CD4-positive, CD25-positive, alpha-beta regulatory T cell (primary cell): ENCODE data around the gene CCSER1. TPM values are rescaled to one million over a fixed set of nuclear protein-coding genes. Genes with fewer than 3 reads are reported as not detected.

Experiments used
- ATAC-seq, 2 donors: fragments of 150-1000 bp; cut with Tn5 transposase; one replicate each; pipeline ENCODE4 v1.10.0; 2021; ENCODE audit warnings: low read depth in 2 of 2, moderate number of reproducible peaks in 2 of 2, moderate library complexity in 1 of 2
- DNase-seq, 3 donors: peaks; one replicate each; pipeline versions ENCODE4 v3.0.0 to v3.0.0-alpha.2; 2012 to 2022; ENCODE audit warnings: mixed read lengths in 1 of 3
- H3K27ac ChIP-seq: one replicate; pipeline ENCODE4 v1.7.0; 2013; ENCODE audit warnings: mild to moderate bottlenecking, low read length; ENCODE audit not compliant: insufficient read depth, poor library complexity, severe bottlenecking
- H3K27me3 ChIP-seq: one replicate; pipeline ENCODE4 v1.7.0; 2013; ENCODE audit warnings: low read length; ENCODE audit not compliant: control insufficient read depth, insufficient read depth
- H3K36me3 ChIP-seq: one replicate; pipeline ENCODE4 v1.7.0; 2013; ENCODE audit warnings: mild to moderate bottlenecking, low read length, moderate library complexity; ENCODE audit not compliant: control insufficient read depth, insufficient read depth
- H3K4me1 ChIP-seq: 2 replicates; pipeline ENCODE4 v1.7.0; 2013; ENCODE audit warnings: mild to moderate bottlenecking, low read length; ENCODE audit not compliant: insufficient read depth, control insufficient read depth, poor library complexity, severe bottlenecking
- H3K4me3 ChIP-seq: one replicate; pipeline ENCODE4 v1.7.0; 2013; ENCODE audit warnings: low read depth, mild to moderate bottlenecking, low read length, moderate library complexity
- H3K9me3 ChIP-seq, 2 experiments: 1 replicate in 1 of 2; 2 replicates in 1 of 2; pipeline ENCODE4 v1.7.0; 2013; ENCODE audit warnings: low read length in 2 of 2, mild to moderate bottlenecking in 1 of 2, moderate library complexity in 1 of 2; ENCODE audit not compliant: control insufficient read depth in 2 of 2
- H3K27ac Mint-ChIP-seq, 3 donors: one replicate each; pipeline ENCODE4 v1.8.0; 2020 to 2022; ENCODE audit warnings: mild to moderate bottlenecking in 3 of 3, mixed read lengths in 3 of 3, moderate library complexity in 2 of 3
- H3K27me3 Mint-ChIP-seq: one replicate; pipeline ENCODE4 v1.8.0; 2022; ENCODE audit warnings: mild to moderate bottlenecking, mixed read lengths
- H3K36me3 Mint-ChIP-seq: one replicate; pipeline ENCODE4 v1.8.0; 2020; ENCODE audit warnings: mixed read lengths
- H3K4me1 Mint-ChIP-seq, 4 donors: one replicate each; pipeline ENCODE4 v1.8.0; 2020 to 2022; ENCODE audit warnings: mixed read lengths in 4 of 4, mild to moderate bottlenecking in 1 of 4
- H3K4me3 Mint-ChIP-seq, 4 donors: one replicate each; pipeline ENCODE4 v1.8.0; 2020 to 2022; ENCODE audit warnings: mild to moderate bottlenecking in 4 of 4, mixed read lengths in 4 of 4, moderate library complexity in 3 of 4
- H3K9me3 Mint-ChIP-seq, 7 donors: one replicate each; pipeline ENCODE4 v1.8.0; 2020 to 2022; ENCODE audit warnings: mixed read lengths in 7 of 7, mild to moderate bottlenecking in 3 of 7, moderate library complexity in 2 of 7
- polyA plus RNA-seq, 4 donors: library from polyadenylated mRNA; unstranded; fragments of 300-500 nt; fragmentation: Illumina TruSeq; gene quantifications; one replicate each; pipeline ENCODE4 v1.2.3, GENCODE V29; 2021
- total RNA-seq: library from RNA; stranded (reverse); gene quantifications from one replicate; pipeline ENCODE4 v1.2.3, GENCODE V29; 2022

The CCSER1 gene
- total and polyA plus RNA-seq, 5 donors from 2014 or later = 0.20 to 0.60 TPM; not detected in 3

- no peaks in the 10 kb centered on the region for H3K4me1 ChIP-seq
- H3K9me3 ChIP-seq = no peaks in the 10 kb centered on the region
- H3K9me3 Mint-ChIP-seq = peaks cover 0 to 12% (median 6%) of the 10 kb centered on the region in 7 donors
- H3K4me3 ChIP-seq = no peak overlapping the region
- H3K27ac ChIP-seq = no peak overlapping the region
- no peak for ATAC-seq
- DNase-seq = no peak
- H3K4me3 Mint-ChIP-seq = no peak overlapping the region
- H3K36me3 Mint-ChIP-seq = no peaks in the 10 kb centered on the region
- no peaks in the 10 kb centered on the region for H3K36me3 ChIP-seq
- no peak overlapping the region for H3K27ac Mint-ChIP-seq
- no peaks in the 10 kb centered on the region for H3K4me1 Mint-ChIP-seq
- no peaks in the 10 kb centered on the region for H3K27me3 ChIP-seq
- no peaks in the 10 kb centered on the region for H3K27me3 Mint-ChIP-seq
Observed at GRCh38 chr4:91288702-91289311, 1161.6 kb downstream of the CCSER1 start.

DNA sequence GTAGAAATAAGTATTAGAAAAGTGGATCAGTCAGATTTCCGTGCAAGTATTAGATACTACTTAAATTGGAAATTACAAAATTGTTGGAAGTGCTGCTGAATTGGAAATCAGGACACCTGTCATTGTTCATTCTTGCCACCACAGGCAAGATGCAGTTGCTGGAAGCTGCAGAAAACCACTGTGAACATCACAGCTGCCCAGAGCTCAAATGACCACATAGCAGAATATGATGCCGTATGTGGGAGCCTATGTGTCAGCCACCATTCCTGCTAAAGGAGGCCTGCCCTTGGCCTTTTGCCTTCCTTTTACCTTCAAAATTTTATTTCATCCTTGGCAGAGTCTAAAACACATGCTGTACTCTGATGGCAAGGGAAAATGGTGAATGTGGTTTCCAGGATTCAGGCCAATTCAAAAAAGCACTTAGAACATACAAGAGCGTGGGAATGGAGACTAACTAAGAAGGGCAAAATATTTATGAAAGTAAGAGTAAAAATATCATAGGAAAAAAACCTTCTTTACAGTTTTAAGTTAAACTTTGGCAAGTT is 1171.0 kb downstream of the CCSER1 start:
- Histone ChIP-seq H3K27me3 (no peaks in the 10 kb centered on the region), H3K27ac (no peak overlapping the region), H3K4me3 (no peak overlapping the region), H3K36me3 (no peaks in the 10 kb centered on the region), H3K4me1 (no peaks in the 10 kb centered on the region), H3K9me3 (no peaks in the 10 kb centered on the region)
- Mint-ChIP-seq H3K4me3 (no peak overlapping the region), H3K9me3 (peaks cover 2 to 9% (median 3%) of the 10 kb centered on the region in 7 donors), H3K27me3 (no peaks in the 10 kb centered on the region), H3K27ac (no peak overlapping the region), H3K36me3 (no peaks in the 10 kb centered on the region), H3K4me1 (no peaks in the 10 kb centered on the region)
- DNase-seq = no peak
- ATAC-seq = no peak

GRCh38 chr4:91298824-91299223 is 1171.6 kb downstream of the CCSER1 start:
- H3K9me3 ChIP-seq = no peaks in the 10 kb centered on the region
- no peaks in the 10 kb centered on the region for H3K36me3 ChIP-seq
- no peaks in the 10 kb centered on the region for H3K36me3 Mint-ChIP-seq
- peaks cover 2 to 9% (median 3%) of the 10 kb centered on the region in 7 donors for H3K9me3 Mint-ChIP-seq
- no peaks in the 10 kb centered on the region for H3K27me3 ChIP-seq
- ATAC-seq (no peak), DNase-seq (no peak)
- no peaks in the 10 kb centered on the region for H3K4me1 Mint-ChIP-seq
- H3K4me3 Mint-ChIP-seq = no peak overlapping the region
- no peak overlapping the region for H3K27ac Mint-ChIP-seq
- no peak overlapping the region for H3K27ac ChIP-seq
- no peak overlapping the region for H3K4me3 ChIP-seq
- H3K27me3 Mint-ChIP-seq = no peaks in the 10 kb centered on the region
- H3K4me1 ChIP-seq = no peaks in the 10 kb centered on the region

GRCh38 chr4:91302120-91302519 is 1174.9 kb downstream of the CCSER1 start:
- no peak for DNase-seq
- no peaks in the 10 kb centered on the region for H3K36me3 Mint-ChIP-seq
- H3K27me3 Mint-ChIP-seq = no peaks in the 10 kb centered on the region
- peaks cover 0 to 7% (median 2%) of the 10 kb centered on the region in 7 donors for H3K9me3 Mint-ChIP-seq
- H3K4me3 Mint-ChIP-seq = peak overlapping the region in 1 of 4 donors; percentile 2
- ATAC-seq = no peak
- Histone ChIP-seq H3K4me1 (no peaks in the 10 kb centered on the region), H3K36me3 (no peaks in the 10 kb centered on the region), H3K9me3 (no peaks in the 10 kb centered on the region), H3K27me3 (no peaks in the 10 kb centered on the region), H3K4me3 (no peak overlapping the region), H3K27ac (no peak overlapping the region)
- no peaks in the 10 kb centered on the region for H3K4me1 Mint-ChIP-seq
- no peak overlapping the region for H3K27ac Mint-ChIP-seq

DNA sequence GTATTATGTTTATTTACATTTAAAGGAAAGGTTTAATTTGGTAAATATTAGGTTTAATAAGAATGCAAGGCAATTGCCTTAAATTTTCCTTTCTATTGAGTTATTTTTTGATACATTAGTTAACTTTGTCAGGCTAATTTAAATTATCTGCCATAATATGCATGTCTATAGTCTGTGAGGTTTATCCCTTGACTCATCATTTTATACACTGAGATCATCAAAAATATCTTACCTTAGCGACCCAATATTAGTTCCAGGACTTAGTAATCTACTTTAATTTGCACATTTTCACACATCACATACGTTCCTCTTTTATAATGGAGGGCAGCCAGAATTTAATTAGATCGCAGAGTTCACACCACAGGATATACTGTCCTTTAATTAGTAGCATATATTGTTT is 1177.1 kb downstream of the CCSER1 start:
- no peak for DNase-seq
- no peaks in the 10 kb centered on the region for H3K4me1 ChIP-seq
- H3K27me3 ChIP-seq = no peaks in the 10 kb centered on the region
- no peak overlapping the region for H3K4me3 Mint-ChIP-seq
- H3K9me3 Mint-ChIP-seq = peaks cover 2 to 7% (median 4%) of the 10 kb centered on the region in 7 donors
- no peak overlapping the region for H3K27ac Mint-ChIP-seq
- no peaks in the 10 kb centered on the region for H3K4me1 Mint-ChIP-seq
- no peaks in the 10 kb centered on the region for H3K36me3 Mint-ChIP-seq
- no peaks in the 10 kb centered on the region for H3K9me3 ChIP-seq
- no peak overlapping the region for H3K4me3 ChIP-seq
- H3K27me3 Mint-ChIP-seq = no peaks in the 10 kb centered on the region
- no peak for ATAC-seq
- H3K36me3 ChIP-seq = no peaks in the 10 kb centered on the region
- no peak overlapping the region for H3K27ac ChIP-seq

DNA sequence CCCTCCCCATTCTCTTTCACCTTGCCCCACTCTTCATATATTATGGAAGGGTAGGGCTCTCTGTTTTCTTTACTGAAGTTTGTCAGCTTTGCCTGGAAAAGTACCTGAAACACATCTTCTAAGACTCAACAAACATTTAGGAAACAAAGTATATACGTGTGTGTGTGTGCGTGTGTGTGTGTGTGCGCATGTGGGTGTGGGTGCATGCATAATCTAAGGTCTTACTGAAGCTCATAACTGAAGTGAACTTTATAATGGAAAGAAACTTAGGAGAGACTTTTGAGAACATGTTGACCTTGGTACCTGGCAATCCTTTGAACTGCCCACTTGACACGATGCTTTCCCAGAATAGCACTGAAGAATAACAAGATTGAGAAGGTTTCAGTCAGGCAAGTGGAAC is 1190.2 kb downstream of the CCSER1 start:
- no peak for DNase-seq
- no peak for ATAC-seq
- no peaks in the 10 kb centered on the region for H3K36me3 ChIP-seq
- H3K4me1 Mint-ChIP-seq = no peaks in the 10 kb centered on the region
- H3K4me1 ChIP-seq = no peaks in the 10 kb centered on the region
- H3K9me3 ChIP-seq = peaks cover 0 to 4% of the 10 kb centered on the region in 2 experiments
- no peaks in the 10 kb centered on the region for H3K36me3 Mint-ChIP-seq
- no peak overlapping the region for H3K27ac ChIP-seq
- no peaks in the 10 kb centered on the region for H3K27me3 Mint-ChIP-seq
- no peak overlapping the region for H3K27ac Mint-ChIP-seq
- no peaks in the 10 kb centered on the region for H3K27me3 ChIP-seq
- no peak overlapping the region for H3K4me3 ChIP-seq
- no peak overlapping the region for H3K4me3 Mint-ChIP-seq
- peaks cover 2 to 18% (median 9%) of the 10 kb centered on the region in 7 donors for H3K9me3 Mint-ChIP-seq

DNA sequence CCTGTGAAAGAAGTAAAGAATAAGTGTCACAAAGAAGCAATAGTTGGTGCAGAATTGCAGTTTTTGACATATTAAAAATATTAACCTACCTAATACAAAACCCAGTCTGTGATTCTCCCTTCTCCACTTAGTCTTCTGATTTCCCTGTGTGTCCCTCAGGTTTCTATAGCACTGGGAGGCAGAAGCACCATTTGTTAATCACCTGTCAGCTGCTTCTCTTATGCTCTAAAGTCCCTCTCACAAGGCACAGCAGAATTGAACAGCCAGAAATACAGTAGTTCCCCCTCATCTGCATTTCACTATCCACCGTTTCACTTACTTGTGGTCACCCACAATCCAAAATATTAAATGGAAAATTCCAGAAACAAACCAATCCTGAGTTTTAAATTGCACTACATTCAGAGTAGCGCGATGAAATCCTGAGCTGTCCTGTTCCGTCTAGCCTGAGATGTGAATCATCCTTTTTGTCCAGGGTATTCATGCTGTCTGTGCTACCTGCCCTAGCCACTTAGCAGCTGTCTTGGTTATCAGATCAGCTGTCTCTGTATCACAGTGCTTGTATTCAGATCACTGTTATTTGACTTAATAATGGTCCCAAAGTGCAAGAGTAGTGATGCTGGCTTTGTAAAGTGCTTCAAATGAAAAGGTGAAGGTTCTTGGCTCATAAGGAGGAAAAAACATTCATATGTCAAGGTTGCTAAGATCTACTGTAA is 1192.5 kb downstream of the CCSER1 start:
- Mint-ChIP-seq H3K27ac (no peak overlapping the region), H3K4me3 (no peak overlapping the region), H3K9me3 (peaks cover 2 to 12% (median 4%) of the 10 kb centered on the region in 7 donors), H3K36me3 (no peaks in the 10 kb centered on the region), H3K27me3 (no peaks in the 10 kb centered on the region), H3K4me1 (no peaks in the 10 kb centered on the region)
- no peaks in the 10 kb centered on the region for H3K27me3 ChIP-seq
- no peaks in the 10 kb centered on the region for H3K36me3 ChIP-seq
- ATAC-seq (no peak), DNase-seq (no peak)
- H3K4me1 ChIP-seq = no peaks in the 10 kb centered on the region
- H3K27ac ChIP-seq = no peak overlapping the region
- H3K4me3 ChIP-seq = no peak overlapping the region
- H3K9me3 ChIP-seq = peaks cover 2 to 7% of the 10 kb centered on the region in 2 experiments
